B cell (primary cell): ENCODE measurements around the gene VCAM1. TPM values are rescaled to one million over a fixed set of nuclear protein-coding genes. Genes with fewer than 3 reads are reported as not detected.

Source experiments
- ATAC-seq: fragments of 200-7000 bp; cut with Tn5 transposase; one replicate; pipeline ENCODE4 v1.10.0; 2021; ENCODE audit warnings: low read depth, mild to moderate bottlenecking, moderate number of reproducible peaks, moderate library complexity
- CTCF ChIA-PET: fragments of 350-600 bp; sonication (Branson Sonifier 250); formaldehyde crosslinking; loops from one replicate; lab custom pipeline; 2021; ENCODE audit warnings: antibody characterized with exemption, inconsistent platforms; lab: Charles Lee
- POLR2A ChIA-PET: fragments of 350-600 bp; sonication (Branson Sonifier 250); formaldehyde crosslinking; loops from one replicate; lab custom pipeline; 2021; ENCODE audit warnings: antibody characterized with exemption; lab: Charles Lee
- DNase-seq: peaks from one replicate; pipeline ENCODE4 v3.0.0; 2013
- H2AFZ ChIP-seq: 2 replicates; pipeline ENCODE4 v1.6.1; 2012; ENCODE audit warnings: mild to moderate bottlenecking, low read depth, low read length; ENCODE audit not compliant: insufficient read depth, poor library complexity, severe bottlenecking
- H3K27ac ChIP-seq, 2 donors: 1 replicate in 1 of 2; 2 replicates in 1 of 2; pipeline ENCODE4 v1.5.1; 2012 to 2013; ENCODE audit warnings: low read length in 2 of 2, mild to moderate bottlenecking in 2 of 2, moderate library complexity in 1 of 2
- H3K27me3 ChIP-seq, 4 experiments: fragments of 200-600 bp in 1 of 4; sonication (generic) in 1 of 4; replicated peaks in 1 of 4; 1 replicate in 2 of 4; 2 replicates in 2 of 4; pipeline versions ENCODE4 v1.6.1 to v1.7.0; 2013 to 2016; ENCODE audit warnings: low read length in 3 of 4, mild to moderate bottlenecking in 2 of 4, mixed read lengths in 1 of 4, moderate library complexity in 1 of 4; ENCODE audit not compliant: insufficient read depth in 4 of 4, control insufficient read depth in 3 of 4; ENCODE audit errors: control extremely low read depth in 1 of 4
- H3K36me3 ChIP-seq, 2 experiments: replicated peaks in 1 of 2; 1 replicate in 1 of 2; 2 replicates in 1 of 2; pipeline versions ENCODE4 v1.6.1 to v1.7.1; 2013; ENCODE audit warnings: low read length in 1 of 2; ENCODE audit not compliant: insufficient read depth in 2 of 2, control insufficient read depth in 1 of 2; ENCODE audit errors: control extremely low read depth in 1 of 2, extremely low read depth in 1 of 2
- H3K4me1 ChIP-seq, 2 donors: fragments of 200-600 bp in 1 of 2; sonication (generic) in 1 of 2; 1 replicate in 1 of 2; 2 replicates in 1 of 2; pipeline versions ENCODE4 v1.5.1 to v1.6.1; 2013 to 2017; ENCODE audit warnings: low read length in 2 of 2; ENCODE audit not compliant: control insufficient read depth in 2 of 2, insufficient read depth in 2 of 2
- H3K4me2 ChIP-seq: replicated peaks from 2 replicates; pipeline ENCODE3; 2012; ENCODE audit warnings: mild to moderate bottlenecking, low read depth, low read length; ENCODE audit not compliant: poor library complexity, severe bottlenecking
- H3K4me3 ChIP-seq, 5 experiments: fragments of 200-600 bp in 1 of 5; sonication (generic) in 1 of 5; 1 replicate in 3 of 5; 2 replicates in 2 of 5; pipeline versions ENCODE4 v1.5.1 to v1.7.0; 2011 to 2016; ENCODE audit warnings: low read length in 4 of 5, mild to moderate bottlenecking in 4 of 5, low read depth in 2 of 5, control low read depth in 1 of 5, moderate library complexity in 1 of 5; ENCODE audit not compliant: insufficient read depth in 1 of 5; ENCODE audit errors: control extremely low read depth in 1 of 5, extremely low read depth in 1 of 5
- H3K79me2 ChIP-seq: fragments of 200-600 bp; sonication (generic); one replicate; pipeline ENCODE4 v1.6.0; 2016; ENCODE audit warnings: low read length; ENCODE audit not compliant: control insufficient read depth, insufficient read depth
- H3K9ac ChIP-seq: fragments of 200-600 bp; sonication (generic); 2 replicates; pipeline ENCODE4 v1.6.1; 2017; ENCODE audit warnings: mild to moderate bottlenecking, low read length, moderate library complexity
- H3K9me3 ChIP-seq, 3 donors: one replicate each; pipeline versions ENCODE4 v1.6.1 to v1.7.1; 2013; ENCODE audit warnings: low read length in 2 of 3; ENCODE audit not compliant: control insufficient read depth in 2 of 3, insufficient read depth in 1 of 3; ENCODE audit errors: control extremely low read depth in 1 of 3
- H4K20me1 ChIP-seq: 2 replicates; pipeline ENCODE4 v1.6.0; 2012; ENCODE audit warnings: mild to moderate bottlenecking, low read length; ENCODE audit not compliant: insufficient read depth, control insufficient read depth, poor library complexity, severe bottlenecking
- H3K27ac Mint-ChIP-seq: one replicate; pipeline ENCODE4 v1.8.0; 2021; ENCODE audit warnings: mixed read lengths
- H3K27me3 Mint-ChIP-seq: one replicate; pipeline ENCODE4 v1.8.0; 2021; ENCODE audit warnings: mixed read lengths
- H3K4me1 Mint-ChIP-seq: one replicate; pipeline ENCODE4 v1.8.0; 2021; ENCODE audit warnings: mixed read lengths
- H3K4me3 Mint-ChIP-seq: one replicate; pipeline ENCODE4 v1.8.0; 2021; ENCODE audit warnings: mixed read lengths
- H3K9me3 Mint-ChIP-seq: one replicate; pipeline ENCODE4 v1.8.0; 2022; ENCODE audit warnings: mixed read lengths; ENCODE audit not compliant: insufficient read depth
- CTCF ChIP-seq: fragments of 200-600 bp; IDR thresholded peaks from one replicate; pipeline ENCODE4 v1.8.0; 2022; ENCODE audit warnings: antibody characterized with exemption, mild to moderate bottlenecking
- EZH2 ChIP-seq: IDR thresholded peaks from 2 replicates; pipeline ENCODE4 v1.6.1; 2012; ENCODE audit warnings: borderline replicate concordance, low read depth, mild to moderate bottlenecking, moderate library complexity, low read length; ENCODE audit not compliant: insufficient read depth, poor library complexity, severe bottlenecking
- WGBS: methylation state at CpG from one replicate; pipeline ENCODE4 v1.1.5; 2013; ENCODE audit warnings: missing lambda C conversion rate; ENCODE audit not compliant: insufficient coverage; 5-methylcytosine and 5-hydroxymethylcytosine counted together
- intact Hi-C: fragments of 100-400 bp; cut with micrococcal nuclease; formaldehyde crosslinking; loops from one replicate; pipeline ENCODE4 v1.10.0; 2022
- polyA plus RNA-seq: library from polyadenylated mRNA; depleted of rRNA; stranded (reverse); fragments of >200 nt; gene quantifications from 2 replicates; pipeline ENCODE4 v1.2.3, GENCODE V29; 2012
- total RNA-seq, 2 donors: library from RNA; stranded (reverse); fragments of 120-200 nt in 1 of 2; gene quantifications; 1 replicate in 1 of 2; 2 replicates in 1 of 2; pipeline versions ENCODE4 v1.2.3 to v1.2.4, GENCODE V29; 2013 to 2022

Gene VCAM1
- total and polyA plus RNA-seq, 2 donors (not counting 1 experiment from before 2014, with no cell fraction given), result not detected

- no peak for TF ChIP-seq EZH2
- no peak for TF ChIP-seq CTCF
- Histone ChIP-seq H3K9me3 (peaks cover 0 to 7% (median 4%) of the 10 kb centered on the region in 3 donors), H3K9ac (no peak overlapping the region), H3K27ac (no peak overlapping the region), H3K27me3 (no peaks in the 10 kb centered on the region), H3K4me2 (no peak overlapping the region), H3K79me2 (no peaks in the 10 kb centered on the region), H3K4me1 (no peaks in the 10 kb centered on the region), H3K4me3 (no peak overlapping the region), H2AFZ (no peak overlapping the region), H4K20me1 (no peaks in the 10 kb centered on the region), H3K36me3 (no peaks in the 10 kb centered on the region)
- H3K4me3 Mint-ChIP-seq, result no peak overlapping the region
- peaks cover 8% of the 10 kb centered on the region for H3K9me3 Mint-ChIP-seq
- DNase-seq, result no peak
- H3K27me3 Mint-ChIP-seq, result peaks cover 14% of the 10 kb centered on the region
- POLR2A ChIA-PET, result no interaction called here
- ATAC-seq, result no peak
- CTCF ChIA-PET, result no interaction called here
- no peak overlapping the region for H3K27ac Mint-ChIP-seq
- 20% methylated on average over 1 of the region's 1 CpG for WGBS
- H3K4me1 Mint-ChIP-seq, result no peaks in the 10 kb centered on the region
- intact Hi-C loops, result no loop called here
Observed at GRCh38 chr1:100782473-100783039, 63.0 kb downstream of the VCAM1 start.

- H3K4me3 Mint-ChIP-seq, result no peak overlapping the region
- WGBS, result 44% methylated on average over 3 of the region's 5 CpGs
Observed at GRCh38 chr1:100785470-100786052, 66.0 kb downstream of the VCAM1 start.

More at GRCh38 chr1:100785470-100786052, 66.0 kb downstream of the VCAM1 start:
- Histone ChIP-seq H3K79me2 (no peaks in the 10 kb centered on the region), H3K4me2 (no peak overlapping the region), H3K4me3 (no peak overlapping the region), H3K36me3 (no peaks in the 10 kb centered on the region), H2AFZ (no peak overlapping the region), H3K9ac (no peak overlapping the region), H3K27ac (no peak overlapping the region), H3K4me1 (no peaks in the 10 kb centered on the region), H4K20me1 (no peaks in the 10 kb centered on the region), H3K27me3 (peaks cover 0 to 7% (median 0%) of the 10 kb centered on the region in 4 experiments), H3K9me3 (peaks cover 0 to 4% (median 2%) of the 10 kb centered on the region in 3 donors)
- ATAC-seq (no peak), DNase-seq (no peak)
- Mint-ChIP-seq H3K27ac (no peak overlapping the region), H3K27me3 (peaks cover 22% of the 10 kb centered on the region), H3K9me3 (peaks cover 8% of the 10 kb centered on the region), H3K4me1 (no peaks in the 10 kb centered on the region)
- POLR2A ChIA-PET, result no interaction called here
- intact Hi-C loops, result no loop called here
- TF ChIP-seq CTCF (no peak), EZH2 (no peak)
- CTCF ChIA-PET, result no interaction called here
